GM19351 (cell line): ENCODE results near the gene ASNS.
"Not testable (repeated sequence)": the region's sequence is repeated elsewhere in the genome, so short reads cannot be mapped to it uniquely, and the experiment has no call there.

Experiments used
- ATAC-seq: cut with Tn5 transposase; IDR thresholded peaks from one replicate; pipeline ENCODE4 v1.9.1; 2021; ENCODE audit warnings: mild to moderate bottlenecking, moderate library complexity; ENCODE audit not compliant: unreplicated experiment

The ASNS gene

GRCh38 chr7:97872025-97872669 lies at the start of gene ASNS:
ASNS (minus strand) TSS chr7:97872408; CDS start chr7:97869156, 3,252 bp downstream.
- peak; percentile 99 for ATAC-seq

- ATAC-seq = not testable (repeated sequence)
Measured at GRCh38 chr7:97921254-97921653, 49.0 kb upstream of the ASNS start.

- ATAC-seq = not testable (repeated sequence)
Measured at GRCh38 chr7:97915267-97915666, 43.1 kb upstream of the ASNS start.

GRCh38 chr7:97912294-97912693 lies 40.1 kb upstream of the ASNS start:
- not testable (repeated sequence) for ATAC-seq

- ATAC-seq = not testable (repeated sequence)
Measured at GRCh38 chr7:97896893-97897292, 24.7 kb upstream of the ASNS start.

GRCh38 chr7:97891721-97892120 lies 19.5 kb upstream of the ASNS start:
- ATAC-seq = not testable (repeated sequence)

GRCh38 chr7:97879527-97879926 lies 7.3 kb upstream of the ASNS start:
- ATAC-seq = not testable (repeated sequence)

- not testable (repeated sequence) for ATAC-seq
Measured at GRCh38 chr7:97874894-97875293, 2.7 kb upstream of the ASNS start.

- no peak for ATAC-seq
Measured at GRCh38 chr7:97873606-97874005, 1.4 kb upstream of the ASNS start.

GRCh38 chr7:97871659-97872024 lies 566 bp downstream of the ASNS start:
- ATAC-seq = peak; percentile 16

GRCh38 chr7:97868788-97869187 lies 3.4 kb downstream of the ASNS start:
- no peak for ATAC-seq

- no peak for ATAC-seq
Measured at GRCh38 chr7:97868314-97868713, 3.9 kb downstream of the ASNS start.

GRCh38 chr7:97865104-97865503 lies 7.1 kb downstream of the ASNS start:
- no peak for ATAC-seq

GRCh38 chr7:97859606-97860204 lies 12.5 kb downstream of the ASNS start:
- ATAC-seq = no peak

- ATAC-seq = no peak
Measured at GRCh38 chr7:97858221-97858620, 14.0 kb downstream of the ASNS start.

GRCh38 chr7:97857544-97857943 lies 14.7 kb downstream of the ASNS start:
- no peak for ATAC-seq

GRCh38 chr7:97851683-97852082 lies 20.5 kb downstream of the ASNS start:
- ATAC-seq = no peak

GRCh38 chr7:97850262-97851031 lies 21.8 kb downstream of the ASNS start:
- ATAC-seq = not testable (repeated sequence)

- ATAC-seq = peak; percentile 56
Measured at GRCh38 chr7:97847791-97848190, 24.4 kb downstream of the ASNS start.

- ATAC-seq = no peak
Measured at GRCh38 chr7:97846945-97847344, 25.3 kb downstream of the ASNS start.

- ATAC-seq = peak; percentile 57
Measured at GRCh38 chr7:97845622-97846203, 26.5 kb downstream of the ASNS start.

GRCh38 chr7:97844036-97844435 lies 28.2 kb downstream of the ASNS start:
- no peak for ATAC-seq
